ENCODE measurements around the gene LEFTY1. TPM values are rescaled to one million over a fixed set of nuclear protein-coding genes. Genes with fewer than 3 reads are reported as not detected.

LEFTY1 gene
- total RNA-seq, 1 donor from 2014 or later = 0.31 TPM

GRCh38 chr1:225876900-225877510 lies 11.9 kb downstream of the LEFTY1 start:
- no peaks in the 10 kb centered on the region for H3K9me3 Mint-ChIP-seq
- peaks cover 37% of the 10 kb centered on the region for H3K4me1 Mint-ChIP-seq (ENCODE audit: unreplicated experiment)
- no peak overlapping the region for H3K4me3 Mint-ChIP-seq
- TF ChIP-seq, protein P1, sequence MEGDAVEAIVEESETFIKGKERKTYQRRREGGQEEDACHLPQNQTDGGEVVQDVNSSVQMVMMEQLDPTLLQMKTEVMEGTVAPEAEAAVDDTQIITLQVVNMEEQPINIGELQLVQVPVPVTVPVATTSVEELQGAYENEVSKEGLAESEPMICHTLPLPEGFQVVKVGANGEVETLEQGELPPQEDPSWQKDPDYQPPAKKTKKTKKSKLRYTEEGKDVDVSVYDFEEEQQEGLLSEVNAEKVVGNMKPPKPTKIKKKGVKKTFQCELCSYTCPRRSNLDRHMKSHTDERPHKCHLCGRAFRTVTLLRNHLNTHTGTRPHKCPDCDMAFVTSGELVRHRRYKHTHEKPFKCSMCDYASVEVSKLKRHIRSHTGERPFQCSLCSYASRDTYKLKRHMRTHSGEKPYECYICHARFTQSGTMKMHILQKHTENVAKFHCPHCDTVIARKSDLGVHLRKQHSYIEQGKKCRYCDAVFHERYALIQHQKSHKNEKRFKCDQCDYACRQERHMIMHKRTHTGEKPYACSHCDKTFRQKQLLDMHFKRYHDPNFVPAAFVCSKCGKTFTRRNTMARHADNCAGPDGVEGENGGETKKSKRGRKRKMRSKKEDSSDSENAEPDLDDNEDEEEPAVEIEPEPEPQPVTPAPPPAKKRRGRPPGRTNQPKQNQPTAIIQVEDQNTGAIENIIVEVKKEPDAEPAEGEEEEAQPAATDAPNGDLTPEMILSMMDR (conservative IDR thresholded peaks at IDR 0.05) = no peak
- DNase-seq (ENCODE audit: extremely low spot score, unreplicated experiment) = no peak
- H3K36me3 Mint-ChIP-seq = no peaks in the 10 kb centered on the region
- H3K27me3 Mint-ChIP-seq = no peaks in the 10 kb centered on the region
- peak overlapping the region; percentile 28 for H3K27ac Mint-ChIP-seq

DNA sequence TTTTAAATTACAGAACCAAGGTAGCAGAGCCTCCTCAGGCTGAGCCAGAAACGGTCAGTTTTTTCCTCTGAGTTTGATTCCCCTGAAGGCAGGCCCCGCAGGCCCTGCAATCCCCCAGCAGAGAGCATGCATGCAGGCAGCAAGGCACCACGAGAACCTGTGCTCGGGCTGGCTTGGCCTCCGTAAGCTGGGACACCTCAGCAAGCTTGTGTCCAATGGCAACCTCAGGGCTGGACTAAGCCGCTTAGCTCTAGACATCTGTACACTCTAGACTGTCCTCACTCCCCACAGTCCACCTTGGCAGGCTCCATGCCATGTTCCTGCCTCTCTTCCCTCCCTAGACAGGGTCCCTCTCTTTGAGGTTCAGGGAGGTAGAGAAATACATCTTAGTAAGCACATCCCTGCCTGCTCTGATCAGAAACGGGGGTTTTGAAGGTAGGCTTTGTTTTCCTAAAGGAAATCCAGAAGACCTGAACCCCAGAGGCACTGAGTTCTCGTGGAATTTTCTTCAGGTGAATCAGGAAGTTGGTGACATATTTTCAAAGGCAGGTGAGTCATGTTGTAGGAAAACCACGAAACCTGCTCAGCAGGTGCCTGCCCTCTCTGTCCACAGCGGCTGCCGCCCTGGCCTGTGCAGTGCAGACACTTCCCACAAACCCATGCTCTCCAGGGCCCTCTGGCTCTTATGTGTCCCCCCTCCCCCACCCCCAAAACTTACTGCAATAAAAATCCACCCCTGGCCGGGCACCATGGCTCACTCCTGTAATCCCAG lies 13.7 kb downstream of the LEFTY1 start:
- TF ChIP-seq, protein P1 (conservative IDR thresholded peaks at IDR 0.05) = no peak
- no peaks in the 10 kb centered on the region for H3K27me3 Mint-ChIP-seq
- H3K36me3 Mint-ChIP-seq = no peaks in the 10 kb centered on the region
- H3K27ac Mint-ChIP-seq = peak overlapping the region; percentile 92
- H3K4me1 Mint-ChIP-seq (ENCODE audit: unreplicated experiment) = peaks cover 28% of the 10 kb centered on the region
- H3K4me3 Mint-ChIP-seq = peak overlapping the region; percentile 53
- DNase-seq (ENCODE audit: extremely low spot score, unreplicated experiment) = no peak
- H3K9me3 Mint-ChIP-seq = no peaks in the 10 kb centered on the region

DNA sequence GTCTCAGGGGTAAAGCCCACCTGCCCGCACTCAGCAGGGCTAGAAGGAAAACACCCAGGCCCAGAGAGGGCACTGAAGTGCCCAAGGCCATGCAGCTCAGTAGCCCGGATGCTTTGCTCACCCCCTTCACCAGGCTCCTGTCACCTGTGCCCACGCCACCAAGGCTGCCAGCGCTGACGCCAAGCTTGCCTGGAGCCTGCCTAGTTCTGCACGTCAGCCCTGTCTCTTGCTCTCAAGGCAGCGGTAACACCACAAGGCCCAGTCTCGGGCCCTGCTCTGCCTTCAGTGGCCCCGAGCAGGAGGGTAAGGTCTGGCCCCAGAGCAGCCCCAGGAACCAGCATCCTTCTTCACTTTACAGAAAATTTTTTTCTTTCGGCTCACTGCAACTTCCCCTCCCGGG lies 14.5 kb downstream of the LEFTY1 start:
- Mint-ChIP-seq H3K36me3 (no peaks in the 10 kb centered on the region), H3K4me1 (ENCODE audit: unreplicated experiment) (peaks cover 20% of the 10 kb centered on the region), H3K9me3 (no peaks in the 10 kb centered on the region), H3K27ac (peak overlapping the region; percentile 92), H3K4me3 (no peak overlapping the region), H3K27me3 (no peaks in the 10 kb centered on the region)
- DNase-seq (ENCODE audit: extremely low spot score, unreplicated experiment) = no peak
- TF ChIP-seq, protein P1 (conservative IDR thresholded peaks at IDR 0.05) = no peak

- TF ChIP-seq, protein P1 (conservative IDR thresholded peaks at IDR 0.05) = no peak
- Mint-ChIP-seq H3K36me3 (no peaks in the 10 kb centered on the region), H3K4me1 (ENCODE audit: unreplicated experiment) (peaks cover 15% of the 10 kb centered on the region), H3K4me3 (no peak overlapping the region), H3K9me3 (no peaks in the 10 kb centered on the region), H3K27ac (peak overlapping the region; percentile 52), H3K27me3 (no peaks in the 10 kb centered on the region)
- no peak for DNase-seq (ENCODE audit: extremely low spot score, unreplicated experiment)
Measured at GRCh38 chr1:225873281-225873850, 15.6 kb downstream of the LEFTY1 start.

DNA sequence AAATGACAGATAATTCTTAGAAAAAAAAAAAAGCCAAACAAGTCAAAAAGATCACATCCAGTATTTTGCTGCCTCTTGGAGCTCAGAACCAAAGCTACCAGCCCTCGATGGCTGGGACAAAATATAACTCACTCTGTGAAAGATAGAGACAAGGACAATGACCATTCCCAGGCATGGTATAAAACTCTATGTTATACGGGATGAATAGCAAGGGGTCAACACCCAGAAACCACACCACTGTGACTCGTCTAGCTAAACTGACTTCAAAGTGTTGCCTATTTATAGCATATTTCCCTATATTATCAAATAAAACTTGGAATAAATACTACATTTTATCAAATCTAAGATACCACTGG lies 16.9 kb downstream of the LEFTY1 start:
- TF ChIP-seq, protein P1 (conservative IDR thresholded peaks at IDR 0.05) = no peak
- Mint-ChIP-seq H3K36me3 (peaks cover 3% of the 10 kb centered on the region), H3K4me3 (no peak overlapping the region), H3K27ac (no peak overlapping the region), H3K27me3 (no peaks in the 10 kb centered on the region), H3K9me3 (no peaks in the 10 kb centered on the region), H3K4me1 (ENCODE audit: unreplicated experiment) (peaks cover 8% of the 10 kb centered on the region)
- DNase-seq (ENCODE audit: extremely low spot score, unreplicated experiment) = no peak
